Stromal cell of bone marrow (primary cell): ENCODE measurements around the gene KLHDC1.
"Not testable (repeated sequence)": the region's sequence is repeated elsewhere in the genome, so short reads cannot be mapped to it uniquely, and the experiment has no call there.

Source experiments
- DNase-seq: peaks from one replicate; pipeline ENCODE4 v3.0.0-alpha.2; 2012; ENCODE audit warnings: low read depth

Gene KLHDC1, protein sequence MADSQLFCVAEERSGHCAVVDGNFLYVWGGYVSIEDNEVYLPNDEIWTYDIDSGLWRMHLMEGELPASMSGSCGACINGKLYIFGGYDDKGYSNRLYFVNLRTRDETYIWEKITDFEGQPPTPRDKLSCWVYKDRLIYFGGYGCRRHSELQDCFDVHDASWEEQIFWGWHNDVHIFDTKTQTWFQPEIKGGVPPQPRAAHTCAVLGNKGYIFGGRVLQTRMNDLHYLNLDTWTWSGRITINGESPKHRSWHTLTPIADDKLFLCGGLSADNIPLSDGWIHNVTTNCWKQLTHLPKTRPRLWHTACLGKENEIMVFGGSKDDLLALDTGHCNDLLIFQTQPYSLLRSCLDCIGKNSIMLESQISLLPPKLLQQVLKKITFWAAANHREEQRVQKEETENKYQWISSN

DNA sequence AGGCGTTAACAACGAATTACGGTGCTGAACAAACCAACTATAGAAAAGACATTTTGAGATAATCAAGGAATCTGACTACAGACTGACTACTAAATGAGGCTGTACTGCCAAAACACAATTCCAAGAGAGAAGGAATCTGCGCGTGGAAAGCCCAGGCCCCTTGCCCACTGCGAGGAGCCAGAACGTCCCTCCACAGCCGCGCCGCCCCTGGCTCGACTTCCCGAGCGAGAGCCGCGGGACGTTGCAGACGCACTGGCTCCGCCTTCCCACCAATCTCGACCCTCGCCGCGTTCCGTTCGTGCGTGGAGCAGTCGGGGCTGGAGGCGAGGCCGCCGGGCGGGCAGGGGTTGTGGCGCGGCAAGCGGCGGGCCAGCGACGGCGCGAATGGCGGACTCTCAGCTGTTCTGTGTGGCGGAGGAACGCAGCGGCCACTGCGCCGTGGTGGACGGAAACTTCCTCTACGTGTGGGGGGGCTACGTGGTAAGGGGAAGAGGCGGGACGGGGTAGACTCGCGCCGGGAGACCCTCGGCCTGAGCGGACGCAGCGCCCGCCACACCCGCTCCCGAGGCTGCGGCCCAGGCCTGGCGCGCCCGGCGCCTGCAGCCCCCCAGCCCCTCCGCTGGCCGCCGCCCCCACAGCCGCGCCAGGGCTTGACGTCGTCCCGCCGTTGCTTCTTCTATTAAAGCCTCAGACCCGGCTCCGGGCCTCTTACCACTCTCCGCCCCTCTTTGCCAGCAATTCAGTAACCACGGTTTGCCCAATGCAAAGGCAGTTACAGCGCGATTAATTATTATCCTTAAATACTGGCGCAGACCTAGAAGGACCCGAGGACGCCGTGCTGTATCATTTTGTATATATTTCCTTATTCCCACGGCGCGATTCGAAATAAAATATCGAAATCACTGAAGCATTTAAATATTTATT is at the start of gene KLHDC1:
KLHDC1 (plus strand) TSS at position 310 of the 924 bp plus-strand sequence; CDS start at position 385, 75 bp downstream.
- DNase-seq, result peak; percentile 70

DNA sequence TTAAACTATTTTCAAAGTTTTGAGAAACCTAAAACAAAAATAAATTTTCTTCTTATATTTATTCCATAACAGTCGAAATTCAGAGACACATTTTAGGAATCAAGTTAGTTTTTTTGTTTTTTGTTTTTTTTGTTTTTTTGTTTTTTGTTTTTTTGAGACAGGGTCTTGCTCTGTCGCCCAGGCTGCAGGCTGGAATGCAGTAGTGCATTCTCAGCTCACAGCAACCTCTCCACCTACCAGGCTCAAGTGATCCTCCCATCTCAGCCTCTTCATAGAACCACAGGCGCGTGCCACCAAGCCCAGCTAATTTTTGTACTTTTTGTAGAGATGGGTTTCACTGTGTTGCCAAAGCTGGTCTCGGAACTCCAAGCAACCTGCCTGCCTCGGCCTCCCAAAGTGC is 39.4 kb upstream of the KLHDC1 start:
- no peak for DNase-seq

DNA sequence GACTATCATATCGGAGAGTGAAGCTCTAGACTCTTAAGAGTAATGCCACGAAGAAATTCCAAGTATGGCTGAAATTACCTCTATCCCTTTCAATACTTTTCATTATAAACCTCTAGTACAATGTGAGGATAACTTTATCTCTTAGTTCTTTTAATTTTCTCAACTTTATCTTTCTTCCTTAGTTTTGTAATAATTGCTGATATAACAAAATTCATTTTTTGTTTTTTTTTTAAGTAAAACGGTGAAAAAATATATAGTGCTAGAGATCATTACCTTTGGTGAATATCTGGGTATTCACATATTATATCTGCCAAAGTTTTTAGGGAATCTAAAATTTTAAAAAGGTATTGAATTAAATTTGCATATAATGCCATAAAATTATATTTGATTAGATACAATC is 38.4 kb upstream of the KLHDC1 start:
- no peak for DNase-seq

DNA sequence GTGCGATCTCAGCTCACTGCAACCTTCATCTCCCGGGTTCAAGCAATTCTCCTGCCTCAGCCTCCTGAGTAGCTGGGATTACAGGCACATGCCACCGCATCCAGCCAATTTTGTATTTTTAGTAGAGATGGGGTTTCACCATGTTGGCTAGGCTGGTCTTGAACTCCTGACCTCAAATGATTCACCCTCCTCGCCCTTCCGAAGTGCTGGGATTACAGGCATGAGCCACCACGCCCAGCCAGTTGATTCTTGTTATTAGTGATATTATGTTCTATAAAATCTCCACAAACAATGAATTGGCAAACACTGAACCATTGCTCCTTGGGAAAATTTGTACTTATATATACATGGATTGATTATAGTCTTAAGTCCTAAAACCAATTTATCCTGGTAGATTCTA is 35.4 kb upstream of the KLHDC1 start:
- peak; percentile 14 for DNase-seq

DNA sequence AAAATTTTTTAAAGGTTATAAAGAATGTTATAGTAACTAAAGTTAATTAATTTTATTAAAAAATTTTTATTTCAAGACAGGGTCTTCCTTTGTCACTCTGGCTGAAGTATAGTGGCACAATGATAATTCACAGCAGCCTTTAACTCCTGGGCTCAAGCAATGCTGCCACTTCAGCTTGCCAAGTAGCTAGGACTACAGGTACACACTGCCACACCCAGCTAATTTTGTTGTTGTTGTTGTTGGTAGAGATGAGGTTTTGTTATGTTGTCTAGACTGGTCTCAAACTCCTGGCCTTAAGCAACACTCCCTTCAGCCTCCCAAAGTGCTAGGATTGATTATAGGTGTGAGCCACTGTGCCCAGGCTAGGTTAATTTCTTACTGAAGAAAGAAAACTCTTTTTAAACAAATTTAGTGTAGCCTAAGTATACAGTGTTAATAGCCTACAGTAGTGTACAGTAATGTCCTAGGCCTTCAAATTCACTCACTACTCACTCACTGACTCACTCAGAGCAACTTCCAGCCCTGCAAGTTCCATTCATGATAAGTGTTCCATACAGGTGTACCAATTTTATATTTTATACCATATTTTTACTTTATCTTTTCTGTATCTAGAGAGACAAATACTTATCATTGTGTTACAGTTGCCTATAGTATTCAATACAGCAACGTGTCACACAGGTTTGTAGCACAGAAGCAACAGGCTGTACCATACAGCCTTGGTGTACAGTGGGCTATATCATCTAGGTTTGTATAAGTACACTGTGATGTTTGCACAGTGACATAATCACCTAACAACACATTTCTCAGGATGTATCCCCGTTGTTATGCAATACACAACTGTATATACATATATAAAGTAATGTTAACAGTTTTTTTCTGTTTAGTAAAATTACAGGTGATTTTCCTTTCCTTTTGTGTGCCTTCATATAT is 33.1 kb upstream of the KLHDC1 start:
- no peak for DNase-seq

DNA sequence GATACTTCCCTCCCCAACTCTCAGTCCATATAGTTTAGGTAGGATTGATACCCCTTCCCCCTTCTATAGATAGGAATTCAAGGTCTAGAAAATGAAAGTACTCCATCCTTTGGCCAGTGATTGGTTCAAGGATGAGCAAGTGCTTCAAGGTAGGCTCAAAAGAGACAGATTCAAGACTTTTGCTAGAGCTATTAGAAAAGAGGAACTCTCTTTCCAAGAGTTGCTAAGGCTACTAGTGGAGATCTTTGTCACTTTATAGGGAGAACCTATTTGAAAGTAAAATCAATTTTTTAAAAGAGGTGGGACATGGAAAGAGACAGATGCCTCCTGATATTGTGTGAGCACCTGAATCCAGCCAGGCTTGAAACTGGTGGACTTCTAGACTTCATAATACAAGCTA is 22.4 kb upstream of the KLHDC1 start:
- no peak for DNase-seq

DNA sequence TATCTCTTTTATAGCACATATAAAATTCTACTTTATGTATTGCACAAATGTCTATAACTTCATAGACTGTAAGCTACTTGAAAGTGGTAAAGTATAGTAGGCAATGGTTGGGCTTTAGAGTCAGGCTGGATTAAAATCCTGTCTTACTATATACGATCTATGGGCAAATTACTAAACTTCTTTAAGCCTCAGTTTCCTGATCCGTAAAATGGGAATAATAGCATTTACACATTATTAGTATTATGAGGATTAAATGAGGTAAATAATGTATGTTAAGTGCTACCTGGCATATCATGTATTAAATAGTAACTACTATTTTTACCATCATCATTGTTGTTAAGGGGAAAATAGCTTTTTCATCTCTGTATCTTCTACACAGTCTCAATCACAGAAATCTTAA is 19.3 kb upstream of the KLHDC1 start:
- DNase-seq, result no peak

DNA sequence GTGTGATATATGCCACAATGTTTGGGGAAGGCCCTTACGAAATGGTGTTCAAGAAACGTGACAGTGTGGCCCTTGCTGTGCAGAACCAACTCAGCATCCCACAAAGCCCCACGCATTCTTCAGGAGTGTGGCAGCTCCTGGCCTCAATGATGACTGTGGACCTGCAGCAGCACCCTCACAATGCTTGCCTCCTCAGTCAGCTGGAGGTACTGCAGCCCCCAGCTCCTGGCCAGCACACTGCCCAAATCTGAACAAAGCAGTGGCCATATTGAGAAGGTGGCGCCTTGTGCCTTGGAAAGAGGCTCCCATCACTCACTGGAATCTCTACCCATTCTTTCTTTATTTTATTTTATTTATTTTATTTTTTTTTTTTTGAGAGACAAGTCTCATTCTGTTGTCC is 15.3 kb upstream of the KLHDC1 start:
- DNase-seq, result no peak

DNA sequence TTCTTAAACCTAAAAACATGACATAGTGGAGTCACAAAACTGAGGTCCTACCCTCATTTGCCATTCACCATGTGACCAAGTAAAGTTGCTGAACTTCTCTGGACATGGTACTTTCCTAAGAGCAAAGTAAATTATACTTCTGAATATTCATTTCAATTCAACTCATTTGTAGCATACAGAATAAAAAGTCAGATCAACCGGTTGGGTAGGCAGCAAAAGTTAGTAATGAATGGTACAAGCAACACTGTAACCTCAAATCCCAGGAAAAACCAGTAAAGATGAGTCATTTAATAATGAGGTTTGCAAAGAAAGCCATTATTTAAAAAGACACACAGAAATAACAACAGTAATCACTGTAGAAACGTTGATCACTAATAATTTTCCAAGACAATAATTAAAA is 13.6 kb upstream of the KLHDC1 start:
- DNase-seq, result no peak

DNA sequence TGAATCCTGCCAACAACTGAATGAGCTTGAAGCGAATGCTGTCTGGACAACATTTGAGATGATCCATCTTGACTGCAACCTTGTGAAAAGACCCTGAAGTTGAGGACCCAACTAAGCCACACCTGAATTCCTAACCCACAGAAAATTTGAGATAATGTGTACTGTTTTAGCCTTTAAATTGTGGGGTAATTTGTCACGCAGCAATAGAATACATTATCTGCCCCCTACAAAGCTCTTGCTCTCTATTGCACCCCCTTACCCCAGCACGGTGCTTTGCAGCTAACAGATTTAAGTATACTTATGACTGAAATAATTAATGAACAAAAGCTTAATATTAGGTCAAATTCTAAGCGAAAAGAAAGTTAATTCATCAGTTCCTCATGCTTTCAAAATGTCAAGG is 6.5 kb upstream of the KLHDC1 start:
- no peak for DNase-seq

DNA sequence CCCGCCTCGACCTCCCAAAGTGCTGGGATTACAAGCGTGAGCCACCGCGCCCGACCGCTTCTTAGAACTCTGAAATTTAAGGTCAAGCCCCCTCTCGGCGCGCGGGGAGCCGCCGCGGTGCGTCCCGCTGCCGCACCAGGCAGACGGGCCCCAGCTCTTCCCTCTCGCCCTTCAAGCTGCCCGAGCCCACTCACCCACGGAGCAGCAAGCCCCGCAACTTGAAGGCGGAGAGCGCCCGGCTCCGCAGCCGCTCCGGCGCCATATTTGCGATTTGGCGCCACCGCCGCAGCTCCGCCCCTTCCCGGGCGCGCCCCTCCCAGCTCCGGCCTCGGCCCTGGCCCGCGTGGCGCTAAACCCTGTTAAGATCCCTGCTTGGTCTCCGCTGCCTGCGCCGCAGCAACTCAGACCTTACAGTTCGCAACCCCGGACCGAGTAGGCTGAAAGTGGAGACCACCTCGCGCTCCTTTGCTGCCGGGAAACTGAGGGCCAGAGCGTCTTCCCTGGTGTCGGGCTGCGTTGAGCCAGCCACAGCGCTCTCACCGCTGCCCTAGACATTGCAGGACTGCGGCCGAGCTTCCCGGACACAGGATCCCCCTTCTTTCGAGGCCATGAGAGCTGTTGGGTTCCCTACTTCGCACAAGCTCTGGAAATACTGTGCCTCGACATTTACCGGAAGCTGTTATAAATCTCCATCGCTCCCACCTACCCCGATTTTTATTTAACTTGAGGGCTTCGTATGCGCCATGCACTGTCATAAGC is 4.8 kb upstream of the KLHDC1 start, which contains the start of gene POLE2:
POLE2 (minus strand) TSS at position 273 of the 759 bp plus-strand sequence; CDS start at position 262, 11 bp downstream.
- peak; percentile 30 for DNase-seq

DNA sequence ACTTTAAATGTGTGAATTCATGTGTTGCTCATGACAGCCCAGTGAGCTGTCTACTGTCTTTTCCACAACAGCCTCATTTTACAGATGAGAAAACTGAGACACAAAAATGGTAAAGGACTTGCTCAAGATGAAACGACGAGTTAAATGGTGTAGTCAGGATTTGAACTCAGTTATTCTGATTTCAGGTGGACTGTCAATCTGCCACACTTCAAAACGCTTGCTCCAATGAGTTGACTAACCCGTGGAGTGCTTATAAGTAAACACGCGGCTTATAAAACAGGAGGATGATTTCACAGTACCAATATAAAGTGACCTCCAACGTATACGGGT is 4.3 kb upstream of the KLHDC1 start:
- DNase-seq, result no peak

DNA sequence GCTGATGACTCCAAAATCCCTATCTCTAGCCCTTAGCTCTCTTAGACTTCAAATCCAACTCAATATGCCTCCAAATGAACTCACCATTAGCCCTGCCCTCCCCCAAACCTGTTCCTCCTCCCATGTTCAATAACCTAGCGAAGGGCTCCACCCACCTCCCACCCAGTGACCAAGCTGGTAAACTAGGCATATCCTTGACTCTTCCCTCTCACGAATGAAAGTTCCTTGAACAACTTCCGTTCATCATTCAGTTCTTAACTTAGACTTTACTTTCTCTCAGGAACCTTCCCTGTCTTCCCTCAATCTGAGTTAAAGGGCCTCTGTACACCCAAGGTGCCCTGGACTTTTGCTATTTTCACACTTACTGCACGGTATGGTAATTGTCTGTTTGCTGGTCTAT is 1.9 kb upstream of the KLHDC1 start:
- no peak for DNase-seq

DNA sequence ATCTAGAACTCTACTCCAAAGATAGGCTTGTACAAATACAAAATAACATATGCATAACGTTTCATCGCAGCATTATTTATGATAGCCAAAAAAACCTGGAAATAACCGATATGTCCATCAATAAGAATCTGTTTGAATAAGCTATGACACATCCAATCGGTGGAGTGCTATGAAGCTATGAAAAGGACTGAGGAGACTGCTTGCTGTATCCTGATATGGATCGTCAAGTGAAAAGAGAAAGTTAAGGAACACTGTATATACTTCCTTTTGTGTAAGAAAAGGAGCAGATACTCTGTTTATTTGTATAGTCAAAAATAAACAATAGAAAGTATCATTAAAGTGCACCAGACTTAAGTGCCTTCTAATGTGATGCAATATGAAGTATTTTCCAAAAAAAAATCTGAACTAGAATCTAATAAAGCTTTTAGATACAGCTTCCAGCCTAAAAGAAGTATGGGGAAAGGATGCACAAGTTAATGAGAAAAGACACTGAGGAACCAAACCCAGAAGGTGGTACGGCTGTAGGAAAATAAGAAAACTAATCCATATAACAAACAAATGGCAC is 645 bp upstream of the KLHDC1 start:
- no peak for DNase-seq

DNA sequence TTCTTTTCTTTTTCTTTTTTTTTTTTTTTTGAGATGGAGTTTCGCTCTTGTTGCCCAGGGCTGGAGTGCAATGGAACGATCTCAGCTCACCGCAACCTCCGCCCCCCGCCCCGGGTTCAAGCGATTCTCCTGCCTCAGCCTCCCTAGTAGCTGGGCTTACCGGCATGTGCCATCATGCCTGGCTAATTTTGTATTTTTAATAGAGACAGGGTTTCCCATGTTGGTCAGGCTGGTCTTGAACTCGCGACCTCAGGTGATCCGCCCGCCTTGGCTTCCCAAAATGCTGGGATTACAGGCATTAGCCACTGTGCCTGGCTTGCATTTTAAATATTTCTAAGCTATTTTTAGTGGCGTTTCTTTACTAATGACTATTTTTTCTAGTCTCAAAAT is 810 bp downstream of the KLHDC1 start:
- DNase-seq, result not testable (repeated sequence)

DNA sequence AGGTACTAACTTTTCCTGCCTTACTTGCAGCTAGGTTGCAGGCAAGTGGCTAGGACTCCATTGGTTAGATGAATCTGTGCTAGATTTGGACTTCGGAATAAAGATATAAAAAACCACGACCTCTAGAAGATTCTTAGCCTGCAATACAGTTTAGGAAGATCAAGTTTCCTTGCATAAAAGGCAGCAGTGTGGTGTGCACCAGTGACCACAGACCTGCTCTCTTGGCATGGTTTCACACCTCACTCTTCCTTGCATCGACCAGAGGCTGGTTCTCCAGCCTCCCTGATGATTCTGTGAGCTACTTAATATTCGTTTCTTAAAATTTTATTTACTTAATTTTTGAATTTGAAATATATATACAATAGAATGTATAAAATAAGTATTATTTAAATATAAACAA is 9.8 kb downstream of the KLHDC1 start:
- DNase-seq, result no peak

DNA sequence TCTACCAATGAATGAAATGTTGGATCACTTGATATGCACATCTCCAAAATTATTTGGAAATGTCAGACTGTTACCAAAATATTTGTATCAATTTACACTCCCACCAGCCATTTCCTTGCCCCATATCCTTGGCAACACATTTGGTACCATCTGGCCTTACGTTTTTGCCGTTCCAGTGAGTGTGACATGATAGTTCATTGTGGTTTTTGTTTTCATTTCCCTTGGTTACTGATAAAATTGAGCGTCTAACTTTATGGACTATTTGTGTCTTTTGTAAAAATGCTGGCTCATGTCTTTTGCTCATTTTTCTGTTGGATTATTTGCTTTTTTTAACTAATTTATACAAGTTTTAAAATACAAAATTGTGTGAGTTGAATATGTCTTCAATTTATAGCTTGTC is 11.0 kb downstream of the KLHDC1 start:
- no peak for DNase-seq

DNA sequence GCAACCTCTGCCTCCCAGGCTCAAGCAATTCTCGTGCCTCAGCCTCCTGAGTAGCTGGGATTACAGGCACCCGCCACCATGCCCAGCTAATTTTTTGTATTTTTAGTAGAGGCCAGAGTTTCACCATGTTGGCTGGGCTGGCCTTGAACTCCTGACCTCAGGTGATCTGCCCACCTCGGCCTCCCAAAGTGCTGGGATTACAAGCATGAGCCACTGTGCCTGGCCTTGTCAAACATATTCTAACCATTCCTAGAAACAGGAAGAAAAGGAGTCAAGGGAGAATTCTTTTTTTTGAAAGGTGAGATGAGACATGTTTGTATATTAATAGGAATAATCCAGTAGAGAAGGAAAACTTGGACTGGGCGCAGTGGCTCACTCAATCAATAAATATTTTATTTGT is 11.6 kb downstream of the KLHDC1 start:
- DNase-seq, result not testable (repeated sequence)

DNA sequence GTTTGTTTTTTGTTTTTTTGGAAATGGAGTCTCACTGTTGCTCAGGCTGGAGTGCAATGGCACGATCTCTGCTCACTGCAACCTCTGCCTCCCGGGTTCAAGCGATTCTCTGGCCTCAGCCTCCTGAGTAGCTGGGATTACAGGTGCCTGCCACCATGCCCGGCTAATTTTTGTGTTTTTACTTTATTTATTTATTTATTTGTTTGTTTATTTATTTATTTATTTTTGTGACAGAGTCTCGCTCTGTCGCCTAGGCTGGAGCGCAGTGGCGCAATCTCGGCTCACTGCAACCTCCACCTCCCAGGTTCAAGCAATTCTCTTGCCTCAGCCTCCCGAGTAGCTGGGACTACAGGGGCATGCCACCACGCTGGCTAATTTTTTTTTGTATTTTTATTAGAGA is 18.1 kb downstream of the KLHDC1 start:
- DNase-seq, result not testable (repeated sequence)

DNA sequence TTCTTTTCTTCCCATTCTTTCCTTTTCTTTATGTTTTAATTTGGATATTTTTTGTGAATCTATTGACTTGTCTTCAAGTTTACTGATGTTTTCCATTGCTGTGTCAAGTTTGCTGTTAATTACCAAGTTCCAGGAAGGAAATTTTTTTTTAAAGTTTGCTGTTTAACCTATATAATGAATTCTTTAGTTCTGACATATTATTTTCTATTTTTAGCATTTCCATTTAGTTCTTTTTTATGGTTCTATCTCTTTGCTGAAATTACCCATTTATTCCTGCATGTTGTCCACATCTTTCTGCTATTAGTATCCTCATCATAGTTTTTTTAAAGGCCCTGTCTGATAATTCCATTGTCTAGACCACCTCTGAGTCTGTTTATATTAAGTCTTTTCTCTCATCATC is 27.8 kb downstream of the KLHDC1 start:
- DNase-seq, result no peak
